ENCODE results near the gene SLC16A7. TPM values are rescaled to one million over a fixed set of nuclear protein-coding genes. Genes with fewer than 3 reads are reported as not detected.

The SLC16A7 gene
- polyA plus RNA-seq, 1 of the 3 experiments (the other 2 are of a cell fraction), result not detected

DNA sequence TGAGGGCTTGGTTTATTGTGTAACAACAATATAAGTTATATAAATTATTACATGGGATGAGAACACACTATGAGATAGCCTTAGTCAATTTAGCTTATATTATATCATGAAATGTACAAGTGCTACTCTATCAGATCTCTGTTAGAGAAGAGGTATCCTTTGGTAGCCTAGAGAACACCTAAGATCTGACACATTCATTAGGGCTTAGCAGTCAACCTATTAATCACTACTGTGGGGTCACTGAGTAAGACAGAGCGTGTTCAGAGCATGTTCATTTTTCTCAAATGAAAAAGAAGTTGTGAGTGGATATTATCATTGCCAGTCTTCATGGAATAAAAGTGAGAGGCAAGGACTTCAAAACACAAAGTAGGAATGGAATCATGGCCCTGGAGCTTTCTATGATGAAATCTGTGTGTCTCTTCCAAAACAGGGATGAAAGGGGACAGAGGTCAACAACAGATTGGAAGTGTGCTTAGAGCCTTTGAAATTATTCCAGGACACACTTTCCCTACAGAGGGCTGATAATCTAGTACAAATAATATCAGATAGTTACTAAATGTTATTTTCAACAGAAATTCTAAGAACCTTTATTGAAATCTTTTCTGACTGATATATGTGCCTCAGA is 114.3 kb downstream of the SLC16A7 start:
- no peaks in the 10 kb centered on the region for H3K36me3 ChIP-seq (replicated peaks in 1 of 2; ENCODE audit: control insufficient read depth in 1 of 2, insufficient read depth in 2 of 2, low read length in 1 of 2)
- no peak for DNase-seq
- H3K4me3 ChIP-seq (ENCODE audit: low read depth in 2 of 2, low read length in 1 of 2), result no peak overlapping the region
- no peaks in the 10 kb centered on the region for H4K20me1 ChIP-seq (ENCODE audit: insufficient read depth)
- H3K9ac ChIP-seq, result no peak overlapping the region
- ChIA-PET POLR2A (no interaction called here), CTCF (no interaction called here)
- no peaks in the 10 kb centered on the region for H3K27me3 ChIP-seq (ENCODE audit: insufficient read depth)
- no peaks in the 10 kb centered on the region for H3K9me3 ChIP-seq
- no peak overlapping the region for H3K4me2 ChIP-seq
- no peaks in the 10 kb centered on the region for H3F3A ChIP-seq (replicated peaks; ENCODE audit: insufficient read depth)
- no peaks in the 10 kb centered on the region for H3K79me2 ChIP-seq (ENCODE audit: insufficient read depth)
- H3K9me2 ChIP-seq, result no peaks in the 10 kb centered on the region
- no peak overlapping the region for H2AFZ ChIP-seq (ENCODE audit: low read depth)
- no peaks in the 10 kb centered on the region for H3K4me1 ChIP-seq (ENCODE audit: control insufficient read depth in 1 of 2, insufficient read depth in 2 of 2, low read depth in 1 of 2, low read length in 1 of 2)
- H3K27ac ChIP-seq (ENCODE audit: low read depth in 2 of 2, low read length in 1 of 2), result no peak overlapping the region
- 0% methylated on average over 1 of the region's 1 CpG for WGBS (ENCODE audit: low lambda C conversion rate)
- TF ChIP-seq RCOR1 (IDR thresholded peaks at IDR 0.05; ENCODE audit: low read length) (no peak), NFIC (IDR thresholded peaks at IDR 0.05; ENCODE audit: borderline replicate concordance) (no peak), TAF1 (IDR thresholded peaks at IDR 0.05; ENCODE audit: borderline replicate concordance, low read depth, low read length) (no peak), ELF1 (IDR thresholded peaks at IDR 0.05) (no peak), FOSL2 (IDR thresholded peaks at IDR 0.05; ENCODE audit: borderline replicate concordance, low read depth) (no peak), RAD21 (IDR thresholded peaks at IDR 0.05; ENCODE audit: low read length) (no peak), SIN3A (IDR thresholded peaks at IDR 0.05; ENCODE audit: borderline replicate concordance, low read depth, low read length) (no peak), GABPA (IDR thresholded peaks at IDR 0.05; ENCODE audit: low read depth) (no peak), TEAD4 (IDR thresholded peaks at IDR 0.05; ENCODE audit: borderline replicate concordance, insufficient read depth) (no peak), MXI1 (IDR thresholded peaks at IDR 0.05; ENCODE audit: low read depth, low read length) (no peak), POLR2AphosphoS5 (IDR thresholded peaks at IDR 0.05; ENCODE audit: low read depth, low read length) (no peak), CHD2 (IDR thresholded peaks at IDR 0.05; ENCODE audit: low read length, partially characterized antibody) (no peak), MEF2A (IDR thresholded peaks at IDR 0.05; ENCODE audit: borderline replicate concordance, low read depth) (no peak), JUND (IDR thresholded peaks at IDR 0.05) (no peak), YY1 (IDR thresholded peaks at IDR 0.05; ENCODE audit: low read depth) (no peak)
- TF ChIP-seq, protein P1, sequence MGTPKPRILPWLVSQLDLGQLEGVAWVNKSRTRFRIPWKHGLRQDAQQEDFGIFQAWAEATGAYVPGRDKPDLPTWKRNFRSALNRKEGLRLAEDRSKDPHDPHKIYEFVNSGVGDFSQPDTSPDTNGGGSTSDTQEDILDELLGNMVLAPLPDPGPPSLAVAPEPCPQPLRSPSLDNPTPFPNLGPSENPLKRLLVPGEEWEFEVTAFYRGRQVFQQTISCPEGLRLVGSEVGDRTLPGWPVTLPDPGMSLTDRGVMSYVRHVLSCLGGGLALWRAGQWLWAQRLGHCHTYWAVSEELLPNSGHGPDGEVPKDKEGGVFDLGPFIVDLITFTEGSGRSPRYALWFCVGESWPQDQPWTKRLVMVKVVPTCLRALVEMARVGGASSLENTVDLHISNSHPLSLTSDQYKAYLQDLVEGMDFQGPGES (IDR thresholded peaks at IDR 0.05; ENCODE audit: low read depth, low read length), result no peak
- TF ChIP-seq, protein P2, sequence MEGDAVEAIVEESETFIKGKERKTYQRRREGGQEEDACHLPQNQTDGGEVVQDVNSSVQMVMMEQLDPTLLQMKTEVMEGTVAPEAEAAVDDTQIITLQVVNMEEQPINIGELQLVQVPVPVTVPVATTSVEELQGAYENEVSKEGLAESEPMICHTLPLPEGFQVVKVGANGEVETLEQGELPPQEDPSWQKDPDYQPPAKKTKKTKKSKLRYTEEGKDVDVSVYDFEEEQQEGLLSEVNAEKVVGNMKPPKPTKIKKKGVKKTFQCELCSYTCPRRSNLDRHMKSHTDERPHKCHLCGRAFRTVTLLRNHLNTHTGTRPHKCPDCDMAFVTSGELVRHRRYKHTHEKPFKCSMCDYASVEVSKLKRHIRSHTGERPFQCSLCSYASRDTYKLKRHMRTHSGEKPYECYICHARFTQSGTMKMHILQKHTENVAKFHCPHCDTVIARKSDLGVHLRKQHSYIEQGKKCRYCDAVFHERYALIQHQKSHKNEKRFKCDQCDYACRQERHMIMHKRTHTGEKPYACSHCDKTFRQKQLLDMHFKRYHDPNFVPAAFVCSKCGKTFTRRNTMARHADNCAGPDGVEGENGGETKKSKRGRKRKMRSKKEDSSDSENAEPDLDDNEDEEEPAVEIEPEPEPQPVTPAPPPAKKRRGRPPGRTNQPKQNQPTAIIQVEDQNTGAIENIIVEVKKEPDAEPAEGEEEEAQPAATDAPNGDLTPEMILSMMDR (IDR thresholded peaks at IDR 0.05), result no peak
- TF ChIP-seq, protein P3, sequence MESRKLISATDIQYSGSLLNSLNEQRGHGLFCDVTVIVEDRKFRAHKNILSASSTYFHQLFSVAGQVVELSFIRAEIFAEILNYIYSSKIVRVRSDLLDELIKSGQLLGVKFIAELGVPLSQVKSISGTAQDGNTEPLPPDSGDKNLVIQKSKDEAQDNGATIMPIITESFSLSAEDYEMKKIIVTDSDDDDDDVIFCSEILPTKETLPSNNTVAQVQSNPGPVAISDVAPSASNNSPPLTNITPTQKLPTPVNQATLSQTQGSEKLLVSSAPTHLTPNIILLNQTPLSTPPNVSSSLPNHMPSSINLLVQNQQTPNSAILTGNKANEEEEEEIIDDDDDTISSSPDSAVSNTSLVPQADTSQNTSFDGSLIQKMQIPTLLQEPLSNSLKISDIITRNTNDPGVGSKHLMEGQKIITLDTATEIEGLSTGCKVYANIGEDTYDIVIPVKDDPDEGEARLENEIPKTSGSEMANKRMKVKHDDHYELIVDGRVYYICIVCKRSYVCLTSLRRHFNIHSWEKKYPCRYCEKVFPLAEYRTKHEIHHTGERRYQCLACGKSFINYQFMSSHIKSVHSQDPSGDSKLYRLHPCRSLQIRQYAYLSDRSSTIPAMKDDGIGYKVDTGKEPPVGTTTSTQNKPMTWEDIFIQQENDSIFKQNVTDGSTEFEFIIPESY (IDR thresholded peaks at IDR 0.05; ENCODE audit: borderline replicate concordance, low read depth), result no peak

Measured in SK-N-SH (cell line).